Measurements from ENCODE around the gene GEMIN2.
"Not testable (repeated sequence)": the region's sequence is repeated elsewhere in the genome, so short reads cannot be mapped to it uniquely, and the experiment has no call there.

Gene GEMIN2

GRCh38 chr14:39179042-39179441 is 64.9 kb downstream of the GEMIN2 start:
- FAIRE-seq: no peak

GRCh38 chr14:39180553-39180952 is 66.4 kb downstream of the GEMIN2 start:
- no peak for FAIRE-seq

- FAIRE-seq: no peak
Measured at GRCh38 chr14:39181026-39181692, 67.0 kb downstream of the GEMIN2 start.

- no peak for FAIRE-seq
Measured at GRCh38 chr14:39181693-39182047, 67.5 kb downstream of the GEMIN2 start.

- FAIRE-seq: no peak
Measured at GRCh38 chr14:39182770-39183684, 68.9 kb downstream of the GEMIN2 start.

GRCh38 chr14:39183685-39184003 is 69.5 kb downstream of the GEMIN2 start:
- not testable (repeated sequence) for FAIRE-seq

GRCh38 chr14:39184628-39185255 is 70.6 kb downstream of the GEMIN2 start:
- no peak for FAIRE-seq

- FAIRE-seq: no peak
Measured at GRCh38 chr14:39185256-39186049, 71.3 kb downstream of the GEMIN2 start.

All from A204.1 (cell line).